H1 (cell line): ENCODE results near the gene SHISA9. TPM values are rescaled to one million over a fixed set of nuclear protein-coding genes. Genes with fewer than 3 reads are reported as not detected.

Experiments used
- CTCF ChIA-PET: fragments of 300-600 bp; sonication (Branson Sonifier 250); formaldehyde crosslinking; loops from one replicate; lab custom pipeline; 2021; ENCODE audit not compliant: partially characterized antibody; lab: Charles Lee
- POLR2A ChIA-PET: fragments of 300-600 bp; sonication (Branson Sonifier 250); formaldehyde crosslinking; loops from one replicate; lab custom pipeline; 2021; ENCODE audit warnings: inconsistent platforms; ENCODE audit not compliant: partially characterized antibody; lab: Charles Lee
- DNase-seq, 2 experiments: peaks; one replicate each; pipeline versions ENCODE4 v3.0.0 to v3.0.0-alpha.2; 2010 to 2022; ENCODE audit warnings: low spot score in 2 of 2, low read depth in 1 of 2, mixed read lengths in 1 of 2
- FAIRE-seq: peaks from 2 replicates; lab custom pipeline; 2011; peaks lifted over from hg19 to GRCh38; lab: Jason Lieb, UNC
- H2AFZ ChIP-seq: 2 replicates; pipeline ENCODE4 v1.8.1; 2012; ENCODE audit warnings: low read length, inconsistent platforms
- H2AK5ac ChIP-seq: 2 replicates; pipeline ENCODE4 v1.6.1; 2013; ENCODE audit warnings: low read depth, low read length
- H2BK120ac ChIP-seq: replicated peaks from 2 replicates; pipeline ENCODE3; 2013; ENCODE audit warnings: low read depth, low read length, inconsistent platforms
- H2BK12ac ChIP-seq: 2 replicates; pipeline ENCODE4 v1.6.1; 2013; ENCODE audit warnings: low read depth, low read length
- H2BK15ac ChIP-seq: 2 replicates; pipeline ENCODE4 v1.6.1; 2013; ENCODE audit warnings: low read length
- H2BK20ac ChIP-seq: 2 replicates; pipeline ENCODE4 v1.6.1; 2013; ENCODE audit warnings: low read length
- H2BK5ac ChIP-seq: 2 replicates; pipeline ENCODE4 v1.6.1; 2013; ENCODE audit warnings: low read depth, low read length
- H3K14ac ChIP-seq: 2 replicates; pipeline ENCODE4 v1.6.1; 2013; ENCODE audit warnings: inconsistent platforms; ENCODE audit not compliant: insufficient read length
- H3K18ac ChIP-seq: 2 replicates; pipeline ENCODE4 v1.6.1; 2013; ENCODE audit warnings: low read length; ENCODE audit errors: extremely low read depth
- H3K23ac ChIP-seq: 2 replicates; pipeline ENCODE4 v1.6.1; 2013; ENCODE audit warnings: inconsistent platforms; ENCODE audit not compliant: insufficient read length
- H3K23me2 ChIP-seq: 2 replicates; pipeline ENCODE4 v1.6.1; 2013; ENCODE audit warnings: low read depth, low read length
- H3K27ac ChIP-seq: 2 replicates; pipeline ENCODE4 v1.6.1; 2011; ENCODE audit warnings: low read depth, low read length, inconsistent platforms
- H3K27me3 ChIP-seq, 4 experiments: replicated peaks in 1 of 4; 1 replicate in 1 of 4; 2 replicates in 3 of 4; pipeline versions ENCODE4 v1.6.1 to v1.8.1; 2011 to 2013; ENCODE audit warnings: low read length in 3 of 4, mild to moderate bottlenecking in 3 of 4, inconsistent platforms in 2 of 4, mixed read lengths in 2 of 4, moderate library complexity in 1 of 4; ENCODE audit not compliant: control insufficient read depth in 3 of 4, insufficient read depth in 3 of 4; ENCODE audit errors: extremely low read depth in 1 of 4
- H3K36me3 ChIP-seq, 4 experiments: 2 replicates each; pipeline versions ENCODE4 v1.6.1 to v1.8.1; 2011 to 2013; ENCODE audit warnings: mild to moderate bottlenecking in 4 of 4, low read length in 3 of 4, moderate library complexity in 2 of 4, control low read depth in 1 of 4, inconsistent platforms in 1 of 4; ENCODE audit not compliant: insufficient read depth in 4 of 4, control insufficient read depth in 2 of 4
- H3K4ac ChIP-seq: replicated peaks from 2 replicates; pipeline ENCODE3; 2013; ENCODE audit warnings: low read length, low read depth, mixed read lengths, inconsistent platforms; ENCODE audit not compliant: insufficient read length
- H3K4me1 ChIP-seq, 4 experiments: replicated peaks in 1 of 4; 1 replicate in 1 of 4; 2 replicates in 3 of 4; pipeline versions ENCODE4 v1.6.1 to v1.8.1; 2011 to 2013; ENCODE audit warnings: low read length in 3 of 4, inconsistent platforms in 2 of 4, mixed read lengths in 1 of 4; ENCODE audit not compliant: insufficient read depth in 4 of 4, control insufficient read depth in 3 of 4
- H3K4me2 ChIP-seq, 2 experiments: 2 replicates each; pipeline versions ENCODE4 v1.6.1 to v1.8.1; 2011 to 2013; ENCODE audit warnings: low read depth in 2 of 2, low read length in 2 of 2, control low read depth in 1 of 2, inconsistent platforms in 1 of 2, mild to moderate bottlenecking in 1 of 2; ENCODE audit not compliant: insufficient read depth in 1 of 2
- H3K4me3 ChIP-seq, 4 experiments: fragments of 200-600, 300-600 bp in 1 of 4; sonication (generic), shearing (Covaris generic), sonication (Bioruptor Twin) in 1 of 4; 2 replicates each; pipeline versions ENCODE4 v1.5.1 to v1.8.1; 2011 to 2016; ENCODE audit warnings: low read length in 4 of 4, low read depth in 3 of 4, control low read depth in 2 of 4, inconsistent platforms in 2 of 4, mild to moderate bottlenecking in 2 of 4, mixed read lengths in 1 of 4, moderate library complexity in 1 of 4; ENCODE audit not compliant: insufficient read depth in 2 of 4; ENCODE audit errors: extremely low read depth in 1 of 4
- H3K56ac ChIP-seq: replicated peaks from 2 replicates; pipeline ENCODE3; 2013; ENCODE audit warnings: low read depth, mild to moderate bottlenecking, mixed read lengths, low read length, inconsistent platforms; ENCODE audit not compliant: insufficient read length
- H3K79me1 ChIP-seq: 2 replicates; pipeline ENCODE4 v1.6.1; 2013; ENCODE audit warnings: low read depth, low read length, control low read depth
- H3K79me2 ChIP-seq, 2 experiments: 2 replicates each; pipeline versions ENCODE4 v1.6.1 to v1.8.1; 2012 to 2013; ENCODE audit warnings: low read length in 2 of 2, mild to moderate bottlenecking in 2 of 2, inconsistent platforms in 1 of 2; ENCODE audit not compliant: insufficient read depth in 2 of 2, control insufficient read depth in 1 of 2
- H3K9ac ChIP-seq, 4 experiments: replicated peaks in 1 of 4; 1 replicate in 1 of 4; 2 replicates in 3 of 4; pipeline versions ENCODE4 v1.6.1 to v1.8.1; 2011 to 2013; ENCODE audit warnings: low read depth in 3 of 4, low read length in 3 of 4, control low read depth in 2 of 4, mild to moderate bottlenecking in 2 of 4, moderate library complexity in 2 of 4, inconsistent platforms in 1 of 4; ENCODE audit errors: extremely low read depth in 1 of 4
- H3K9me3 ChIP-seq, 2 experiments: 2 replicates each; pipeline versions ENCODE4 v1.6.1 to v1.8.1; 2012 to 2013; ENCODE audit warnings: mild to moderate bottlenecking in 2 of 2, moderate library complexity in 2 of 2, control low read depth in 1 of 2, inconsistent platforms in 1 of 2, low read depth in 1 of 2, low read length in 1 of 2, mixed read lengths in 1 of 2; ENCODE audit not compliant: insufficient read depth in 2 of 2
- H4K20me1 ChIP-seq, 2 experiments: replicated peaks in 1 of 2; 2 replicates each; pipeline versions ENCODE3 to v1.8.1; 2011 to 2013; ENCODE audit warnings: inconsistent platforms in 2 of 2, low read length in 2 of 2, mild to moderate bottlenecking in 1 of 2; ENCODE audit not compliant: insufficient read depth in 2 of 2, control insufficient read depth in 1 of 2
- H4K5ac ChIP-seq: 2 replicates; pipeline ENCODE4 v1.6.1; 2013; ENCODE audit warnings: low read length, low read depth, mixed read lengths, inconsistent platforms; ENCODE audit not compliant: insufficient read length
- H4K8ac ChIP-seq: 2 replicates; pipeline ENCODE4 v1.8.0; 2013; ENCODE audit warnings: mild to moderate bottlenecking, moderate library complexity, low read length, inconsistent platforms; ENCODE audit not compliant: insufficient read depth; ENCODE audit errors: extremely low read depth
- H4K91ac ChIP-seq: replicated peaks from 2 replicates; pipeline ENCODE3; 2013; ENCODE audit warnings: low read length, mixed read lengths, inconsistent platforms; ENCODE audit not compliant: insufficient read length
- CBX5 ChIP-seq: fragments of 300-800, 300-1000 bp; sonication (generic); IDR thresholded peaks from 2 replicates; pipeline ENCODE4 v1.7.1; 2016; ENCODE audit warnings: antibody characterized with exemption, low read length, low read depth
- EGR1 ChIP-seq: IDR thresholded peaks from 2 replicates; pipeline ENCODE4 v1.6.1; 2011; ENCODE audit warnings: low read depth, low read length, borderline replicate concordance
- FOSL1 ChIP-seq: IDR thresholded peaks from 2 replicates; pipeline ENCODE4 v1.6.1; 2011; ENCODE audit warnings: mild to moderate bottlenecking, low read depth, low read length, moderate library complexity; ENCODE audit not compliant: insufficient read depth
- JUND ChIP-seq: IDR thresholded peaks from 2 replicates; pipeline ENCODE4 v1.6.1; 2011; ENCODE audit warnings: mild to moderate bottlenecking, improper control_type of control experiment, low read length
- KDM4A ChIP-seq: IDR thresholded peaks from one replicate; pipeline ENCODE4 v1.7.1; 2012; ENCODE audit warnings: low read depth, mild to moderate bottlenecking, moderate library complexity, low read length, inconsistent platforms; ENCODE audit not compliant: severe bottlenecking
- MAFK ChIP-seq: IDR thresholded peaks from 2 replicates; pipeline ENCODE4 v1.6.1; 2012; ENCODE audit warnings: low read depth, mild to moderate bottlenecking, improper control_type of control experiment, low read length
- POLR2AphosphoS5 ChIP-seq: IDR thresholded peaks from 2 replicates; pipeline ENCODE4 v1.6.1; 2011; ENCODE audit warnings: low read depth, low read length
- RNF2 ChIP-seq: fragments of 200-900, 300-1000 bp; sonication (generic); IDR thresholded peaks from 2 replicates; pipeline ENCODE4 v1.7.1; 2016; ENCODE audit warnings: borderline replicate concordance, low read depth, mild to moderate bottlenecking, antibody characterized with exemption, low read length; ENCODE audit not compliant: poor library complexity, severe bottlenecking; ENCODE audit errors: missing control alignments
- TEAD4 ChIP-seq: IDR thresholded peaks from 2 replicates; pipeline ENCODE4 v1.6.1; 2012; ENCODE audit warnings: low read depth, low read length, inconsistent platforms, mixed read lengths
- WGBS, 2 experiments: shearing (Covaris generic) in 1 of 2; methylation state at CpG; one replicate each; pipeline versions ENCODE4 v1.1.6 to v1.1.7; 2013 to 2015; ENCODE audit warnings: low lambda C conversion rate in 2 of 2, mixed read lengths in 2 of 2, inconsistent platforms in 1 of 2, low coverage in 1 of 2, missing lambda C conversion rate in 1 of 2; ENCODE audit not compliant: insufficient replicate concordance in 2 of 2, insufficient coverage in 1 of 2, insufficient read length in 1 of 2; ENCODE audit errors: extremely low coverage in 1 of 2, missing lambda C conversion rate in 1 of 2; 5-methylcytosine and 5-hydroxymethylcytosine counted together
- polyA plus RNA-seq, 7 experiments: library from polyadenylated mRNA; depleted of rRNA in 3 of 7; stranded (reverse) in 5 of 7; unstranded in 2 of 7; fragments of >200 nt in 5 of 7; fragments of 200-250 nt in 2 of 7; gene quantifications; 1 replicate in 5 of 7; 2 replicates in 1 of 7; 4 replicates in 1 of 7; pipeline versions ENCODE4 v1.2.1 to v1.2.3, GENCODE V29; 2011 to 2013; ENCODE audit warnings: missing spikeins in 2 of 7, mixed read lengths in 2 of 7
- total RNA-seq: library from RNA; stranded (reverse); fragmentation: NEBNext Ultra II Directional; extraction: Animal tissue kit (Norgen Biotek cat#: 25700); gene quantifications from 2 replicates; pipeline ENCODE4 v1.2.1, GENCODE V29; 2021
- TF ChIP-seq, protein P1 (sequence below): IDR thresholded peaks from 2 replicates; pipeline ENCODE4 v1.6.1; 2012; ENCODE audit warnings: inconsistent platforms

SHISA9 gene
- total and polyA plus RNA-seq, 2 of the 8 experiments (the other 6 are each of a cell fraction or from before 2014, with no cell fraction given) = 25.6 to 39.8 TPM

DNA sequence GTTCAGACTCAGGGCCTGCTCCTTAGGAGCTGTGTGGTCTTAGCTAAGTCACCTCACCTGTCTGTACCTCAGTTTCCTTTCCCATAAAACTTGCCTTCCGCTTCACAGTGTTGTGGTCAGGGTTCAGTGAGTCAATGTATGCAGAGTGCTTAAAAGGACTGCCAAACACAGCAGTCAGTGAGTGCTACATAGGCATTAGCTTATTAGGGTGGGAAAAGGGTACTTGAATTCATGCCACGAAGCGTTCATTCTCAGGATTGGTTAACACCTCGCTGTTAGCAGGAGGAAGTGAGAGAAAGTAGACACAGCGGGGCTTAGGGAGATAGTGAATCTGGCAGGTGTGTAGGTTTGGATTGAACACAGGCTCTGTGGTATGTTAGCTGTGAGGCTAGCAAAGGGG is 155.2 kb downstream of the SHISA9 start:
- POLR2A ChIA-PET = no interaction called here
- peaks cover 3 to 11% (median 7%) of the 10 kb centered on the region in 4 experiments; a peak in 4 of 7 replicates for H3K4me1 ChIP-seq

More for the DNA sequence above, 155.2 kb downstream of the SHISA9 start:
- H4K20me1 ChIP-seq = peaks cover 2% of the 10 kb centered on the region in 2 experiments
- no peak overlapping the region for H2BK20ac ChIP-seq
- H2BK15ac ChIP-seq = peak overlapping the region; percentile 55; the same call in 1 of the 2 replicates
- H3K4me3 ChIP-seq = no peak overlapping the region
- WGBS, 2 experiments = 88% methylated on average over 5 of the region's 5 CpGs; no CpG with 5 or more reads in 1 of the 2 experiments
- FAIRE-seq = no peak
- H2BK12ac ChIP-seq = no peak overlapping the region
- no peak overlapping the region for H4K8ac ChIP-seq
- no peak for DNase-seq
- H3K23me2 ChIP-seq = peaks cover 2% of the 10 kb centered on the region; the same call in 1 of the 2 replicates
- no peak overlapping the region for H3K4me2 ChIP-seq
- H3K9ac ChIP-seq = peak overlapping the region in 1 of 4 experiments; percentile 61; a peak in 2 of 7 replicates
- H4K5ac ChIP-seq = no peak overlapping the region
- H3K36me3 ChIP-seq = no peaks in the 10 kb centered on the region
- H2BK120ac ChIP-seq = no peak overlapping the region
- no peak overlapping the region for H3K14ac ChIP-seq
- H3K79me2 ChIP-seq = peaks cover 0 to 37% of the 10 kb centered on the region in 2 experiments; a peak in 2 of 4 replicates
- H3K23ac ChIP-seq = no peak overlapping the region
- H2AFZ ChIP-seq = no peak overlapping the region
- H3K9me3 ChIP-seq = no peaks in the 10 kb centered on the region
- H3K27me3 ChIP-seq = no peaks in the 10 kb centered on the region
- H3K79me1 ChIP-seq = peaks cover 6% of the 10 kb centered on the region
- CTCF ChIA-PET = interaction anchor here (1.0 to 1.8 kb wide), 6 partner anchors 8 to 140 kb away, joined by 3 to 6 read pairs (median 3); no protein-coding TSS in a partner anchor
- H3K18ac ChIP-seq = no peak overlapping the region
- TF ChIP-seq, protein P1, sequence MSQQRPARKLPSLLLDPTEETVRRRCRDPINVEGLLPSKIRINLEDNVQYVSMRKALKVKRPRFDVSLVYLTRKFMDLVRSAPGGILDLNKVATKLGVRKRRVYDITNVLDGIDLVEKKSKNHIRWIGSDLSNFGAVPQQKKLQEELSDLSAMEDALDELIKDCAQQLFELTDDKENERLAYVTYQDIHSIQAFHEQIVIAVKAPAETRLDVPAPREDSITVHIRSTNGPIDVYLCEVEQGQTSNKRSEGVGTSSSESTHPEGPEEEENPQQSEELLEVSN = no peak
- TF ChIP-seq POLR2AphosphoS5 (no peak), RNF2 (no peak), TEAD4 (no peak), CBX5 (no peak), KDM4A (no peak), EGR1 (no peak), FOSL1 (no peak), JUND (no peak), MAFK (no peak)
- H3K27ac ChIP-seq = no peak overlapping the region
- H3K4ac ChIP-seq = no peak overlapping the region
- H4K91ac ChIP-seq = no peak overlapping the region
- no peak overlapping the region; the same call in 1 of the 2 replicates for H2AK5ac ChIP-seq
- no peak overlapping the region for H3K56ac ChIP-seq
- 0 out of 2 replicates have a peak overlapping the region, but pooled peaks have one; percentile 1 for H2BK5ac ChIP-seq
